ENCODE results near the gene EHD4. TPM values are rescaled to one million over a fixed set of nuclear protein-coding genes. Genes with fewer than 3 reads are reported as not detected.

Gene EHD4
- total RNA-seq, 3 donors from 2014 or later: 25.7 to 33.8 (median 27.6) TPM

DNA sequence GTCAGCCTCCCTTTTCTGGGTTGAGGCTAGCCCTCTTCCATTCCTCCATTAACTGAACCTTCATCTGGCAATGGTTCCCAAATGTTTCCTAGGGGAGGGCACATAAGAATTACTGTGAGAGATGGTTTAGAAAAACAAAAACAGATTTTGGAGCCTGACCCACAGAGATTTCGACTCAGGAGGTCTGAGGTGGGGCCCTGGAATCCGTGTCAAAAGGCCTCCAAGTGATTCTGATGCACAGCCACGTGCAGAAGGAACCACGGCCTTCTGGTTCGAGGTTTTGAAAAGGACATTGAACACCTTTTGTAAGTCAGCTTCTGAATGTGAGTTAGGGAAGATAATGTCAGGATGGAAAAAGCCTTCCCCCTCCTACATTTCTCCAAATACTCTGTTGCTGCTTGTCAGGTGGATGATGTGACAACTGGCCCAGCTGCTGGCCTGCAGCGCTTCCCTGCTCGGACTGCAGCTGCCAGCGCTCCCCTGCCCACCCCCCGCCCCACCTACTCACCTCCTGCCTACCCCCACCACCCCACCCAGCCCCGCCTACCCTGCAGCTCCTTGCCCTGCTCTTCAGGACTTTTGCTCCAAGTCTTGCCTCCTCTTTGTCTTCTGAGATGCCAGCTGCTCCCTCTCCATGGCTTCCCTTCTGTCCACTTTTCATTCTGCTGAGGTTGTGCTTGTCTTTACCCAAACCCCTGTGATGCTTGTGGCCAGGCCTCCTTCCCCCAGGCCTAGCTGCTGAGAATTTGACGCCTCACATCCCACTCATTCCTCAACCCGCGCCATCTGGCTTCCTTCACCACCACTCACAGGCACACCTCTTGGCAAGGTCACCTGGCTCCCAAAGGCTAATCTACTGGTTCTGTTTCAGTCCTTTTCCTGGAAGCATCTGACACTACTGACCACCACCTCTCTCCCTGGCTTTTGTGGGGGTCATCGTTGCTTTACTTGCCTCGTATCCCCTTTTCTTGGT, 6.6 kb downstream of the EHD4 start:
- Mint-ChIP-seq H3K4me3 (no peak overlapping the region), H3K9me3 (no peaks in the 10 kb centered on the region), H3K4me1 (ENCODE audit: low read depth) (peaks cover 57% of the 10 kb centered on the region), H3K27me3 (ENCODE audit: low read depth) (no peaks in the 10 kb centered on the region), H3K36me3 (ENCODE audit: insufficient read depth) (peaks cover 18% of the 10 kb centered on the region)
- ATAC-seq: no peak
- DNase-seq: no peak

DNA sequence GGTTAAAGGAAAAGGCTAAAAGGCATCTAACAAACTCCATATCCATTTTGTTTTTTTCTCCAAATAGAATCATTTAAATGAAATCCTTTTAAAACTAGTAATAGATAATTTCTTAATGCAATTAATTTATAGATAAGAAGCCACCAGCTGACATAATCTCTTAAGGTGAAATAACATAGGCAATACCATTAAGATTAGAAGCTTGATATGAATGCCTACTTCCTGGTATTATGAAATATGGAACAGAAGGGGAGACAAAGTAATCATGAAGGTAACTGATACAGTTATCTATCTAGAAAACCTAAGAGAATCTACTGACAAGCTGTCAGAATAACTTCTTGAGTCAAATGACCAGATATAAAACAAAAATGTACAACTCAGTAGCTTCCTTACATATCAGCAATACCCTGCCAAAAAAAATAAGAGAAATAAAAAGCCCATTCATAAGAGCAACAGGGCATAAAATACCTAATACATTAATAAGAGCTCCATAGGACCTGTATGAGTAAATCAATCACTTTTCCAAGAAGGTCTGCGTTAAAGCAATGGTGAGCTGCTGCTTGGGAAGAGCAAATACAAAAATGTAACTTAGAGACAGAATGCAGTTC, 10.7 kb downstream of the EHD4 start:
- Mint-ChIP-seq H3K36me3 (ENCODE audit: insufficient read depth) (peaks cover 22% of the 10 kb centered on the region), H3K9me3 (no peaks in the 10 kb centered on the region)

DNA sequence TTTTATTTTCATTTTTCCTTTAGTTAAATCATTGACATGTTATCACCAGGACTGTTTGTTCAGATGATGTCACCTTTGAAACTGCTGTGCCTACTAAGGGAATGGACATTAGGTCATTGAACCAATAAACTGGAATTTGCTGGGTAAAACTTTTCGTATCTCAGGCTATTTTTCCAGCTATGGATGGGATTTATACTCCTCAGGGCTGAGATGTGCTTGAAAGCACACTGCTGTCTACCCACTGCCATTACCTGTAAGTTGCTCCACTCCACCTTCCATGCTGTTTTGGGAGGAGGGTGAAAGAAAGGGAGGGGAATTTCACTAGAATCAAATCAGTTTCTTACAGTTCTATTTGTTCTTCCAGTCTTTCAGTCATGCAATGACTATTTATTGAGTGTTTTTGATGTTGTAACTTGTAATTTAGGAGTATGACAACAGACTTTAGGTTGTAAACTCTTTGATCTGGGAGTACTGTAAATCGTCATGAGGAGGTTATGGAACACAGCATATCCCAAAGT, 11.3 kb downstream of the EHD4 start:
- no peaks in the 10 kb centered on the region for H3K27me3 Mint-ChIP-seq (ENCODE audit: low read depth)
- no peak for ATAC-seq
- peaks cover 18% of the 10 kb centered on the region for H3K36me3 Mint-ChIP-seq (ENCODE audit: insufficient read depth)
- no peak overlapping the region for H3K4me3 Mint-ChIP-seq
- H3K4me1 Mint-ChIP-seq (ENCODE audit: low read depth): peaks cover 20% of the 10 kb centered on the region
- DNase-seq: no peak
- H3K9me3 Mint-ChIP-seq: no peaks in the 10 kb centered on the region

More for the DNA sequence above, 10.7 kb downstream of the EHD4 start:
- DNase-seq (no peak), ATAC-seq (no peak)
- Mint-ChIP-seq H3K27me3 (ENCODE audit: low read depth) (no peaks in the 10 kb centered on the region), H3K4me1 (ENCODE audit: low read depth) (peaks cover 27% of the 10 kb centered on the region), H3K4me3 (no peak overlapping the region)

DNA sequence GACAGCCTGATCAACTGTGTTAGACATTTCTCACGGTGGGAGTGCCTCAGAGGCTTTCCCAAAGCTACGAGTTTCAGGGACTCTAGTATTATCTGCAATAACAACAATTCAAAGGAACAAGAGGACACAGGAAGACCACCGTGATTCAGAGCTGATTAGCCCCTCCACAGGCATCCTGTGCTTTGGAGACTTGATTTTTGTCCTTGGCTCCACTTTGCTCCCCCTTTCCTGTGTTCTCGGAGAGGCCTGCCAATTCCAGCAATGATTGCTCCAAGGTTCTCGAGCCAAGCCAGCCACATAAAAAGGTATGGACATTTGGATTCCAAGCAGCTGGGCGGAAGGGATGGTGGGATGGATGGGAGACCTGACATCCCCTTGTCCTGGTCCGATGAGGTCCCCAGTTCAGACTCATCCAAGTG, 14.3 kb downstream of the EHD4 start:
- Mint-ChIP-seq H3K4me3 (no peak overlapping the region), H3K9me3 (no peaks in the 10 kb centered on the region), H3K36me3 (ENCODE audit: insufficient read depth) (peaks cover 17% of the 10 kb centered on the region), H3K27me3 (ENCODE audit: low read depth) (no peaks in the 10 kb centered on the region), H3K4me1 (ENCODE audit: low read depth) (peaks cover 18% of the 10 kb centered on the region)
- ATAC-seq: no peak
- no peak for DNase-seq

DNA sequence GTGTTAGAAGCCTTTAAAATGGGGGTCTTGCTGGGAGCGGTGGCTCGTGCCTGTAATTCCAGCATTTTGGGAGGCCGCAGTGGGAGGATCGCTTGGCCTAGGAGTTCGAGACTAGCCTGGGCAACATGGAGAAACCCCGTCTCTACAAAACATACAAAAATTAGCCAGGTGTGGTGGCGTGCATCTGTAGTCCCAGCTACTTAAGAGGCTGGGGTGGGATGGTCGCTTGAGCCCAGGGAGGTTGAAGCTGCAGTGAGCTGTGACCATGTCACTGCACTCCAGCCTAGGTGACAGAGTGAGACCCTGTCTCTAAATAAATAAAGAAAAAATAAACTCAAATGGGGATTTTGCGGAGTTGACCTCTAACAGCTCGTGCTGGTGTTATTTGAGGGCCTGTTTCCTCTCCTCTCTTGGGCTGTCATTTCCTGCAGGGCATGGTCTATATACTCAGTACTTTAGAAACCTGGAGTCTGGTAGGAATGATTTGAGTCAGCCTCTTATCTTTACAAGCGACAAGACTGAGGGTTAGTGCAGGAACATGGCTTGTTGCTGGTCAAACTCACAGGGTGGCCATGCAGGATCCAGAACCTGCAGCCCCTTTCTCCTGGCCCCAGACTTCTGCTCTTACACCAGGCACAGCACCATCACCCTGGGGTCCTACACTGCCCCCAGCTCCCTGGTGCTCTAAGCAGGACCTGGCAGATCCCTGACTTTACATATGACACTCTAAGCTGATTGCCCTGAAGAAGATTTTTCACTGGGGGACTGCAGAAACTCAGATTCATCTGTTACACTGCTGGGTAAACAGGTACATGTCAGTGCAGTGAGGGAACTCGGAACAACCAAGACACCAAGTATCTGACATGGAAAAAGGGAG, 15.1 kb downstream of the EHD4 start:
- Mint-ChIP-seq H3K27me3 (ENCODE audit: low read depth) (no peaks in the 10 kb centered on the region), H3K36me3 (ENCODE audit: insufficient read depth) (peaks cover 16% of the 10 kb centered on the region), H3K9me3 (no peaks in the 10 kb centered on the region), H3K4me3 (no peak overlapping the region), H3K4me1 (ENCODE audit: low read depth) (peaks cover 18% of the 10 kb centered on the region)
- ATAC-seq (peak; percentile 43 to 57), DNase-seq (no peak)

DNA sequence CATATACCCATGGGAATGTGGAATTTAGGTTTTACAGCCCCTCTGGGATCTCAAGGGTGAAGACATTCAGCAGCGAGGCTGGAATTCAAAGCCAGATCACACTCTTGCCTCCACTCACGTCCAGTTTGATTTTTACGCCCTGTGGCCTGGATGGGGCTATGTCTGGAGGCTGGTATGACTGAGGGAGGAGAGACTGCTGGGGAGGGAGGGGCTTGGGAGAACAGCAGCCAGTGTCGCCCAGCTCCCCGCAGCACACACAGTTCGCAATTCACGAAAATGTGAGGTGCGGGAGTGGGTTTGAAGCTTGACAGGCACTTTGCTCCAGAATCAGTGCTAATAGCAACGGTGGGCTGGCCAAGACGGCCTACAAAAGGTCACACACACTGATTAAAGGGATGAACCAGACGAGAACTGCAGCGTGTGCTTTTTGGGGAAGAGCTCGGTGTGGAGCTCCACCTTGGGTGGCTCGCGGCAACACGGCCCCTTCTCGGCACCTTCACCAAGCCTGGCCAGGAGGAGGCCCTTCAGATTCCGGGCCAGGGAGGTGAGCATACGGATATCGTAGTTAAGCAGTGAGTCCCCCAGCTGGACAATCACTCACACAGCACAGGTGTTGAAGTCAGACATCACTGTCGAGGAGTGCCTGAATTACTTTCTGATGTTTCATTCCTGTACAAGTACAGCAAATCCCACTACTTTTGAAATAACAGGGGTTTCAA, 16.4 kb downstream of the EHD4 start:
- no peak for ATAC-seq

DNA sequence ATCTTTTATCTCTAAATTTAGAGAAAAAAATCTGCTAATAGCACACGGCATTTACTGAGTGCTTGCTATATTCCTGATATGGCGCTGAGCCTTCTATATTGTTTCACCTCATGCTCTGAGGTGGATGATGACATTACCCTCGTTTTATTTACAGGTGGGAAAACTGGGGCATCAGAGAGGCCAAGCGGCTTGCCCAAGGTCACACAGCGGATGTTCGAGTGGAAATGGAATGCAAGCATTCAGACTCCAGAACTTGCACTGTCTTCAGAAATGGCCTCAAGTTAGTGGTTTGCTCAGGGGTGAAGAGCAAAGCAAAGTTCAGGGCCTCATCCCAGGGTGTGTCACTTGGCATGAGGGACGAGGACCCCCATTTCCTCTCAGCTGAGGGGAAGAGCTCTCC, 17.3 kb downstream of the EHD4 start:
- ATAC-seq (no peak), DNase-seq (no peak)
- Mint-ChIP-seq H3K4me1 (ENCODE audit: low read depth) (peaks cover 7% of the 10 kb centered on the region), H3K27me3 (ENCODE audit: low read depth) (no peaks in the 10 kb centered on the region), H3K36me3 (ENCODE audit: insufficient read depth) (peaks cover 18% of the 10 kb centered on the region), H3K9me3 (no peaks in the 10 kb centered on the region), H3K4me3 (no peak overlapping the region)

More for the DNA sequence above, 16.4 kb downstream of the EHD4 start:
- no peak for DNase-seq
- Mint-ChIP-seq H3K9me3 (no peaks in the 10 kb centered on the region), H3K36me3 (ENCODE audit: insufficient read depth) (peaks cover 14% of the 10 kb centered on the region), H3K27me3 (ENCODE audit: low read depth) (no peaks in the 10 kb centered on the region), H3K4me3 (no peak overlapping the region), H3K4me1 (ENCODE audit: low read depth) (peaks cover 8% of the 10 kb centered on the region)

DNA sequence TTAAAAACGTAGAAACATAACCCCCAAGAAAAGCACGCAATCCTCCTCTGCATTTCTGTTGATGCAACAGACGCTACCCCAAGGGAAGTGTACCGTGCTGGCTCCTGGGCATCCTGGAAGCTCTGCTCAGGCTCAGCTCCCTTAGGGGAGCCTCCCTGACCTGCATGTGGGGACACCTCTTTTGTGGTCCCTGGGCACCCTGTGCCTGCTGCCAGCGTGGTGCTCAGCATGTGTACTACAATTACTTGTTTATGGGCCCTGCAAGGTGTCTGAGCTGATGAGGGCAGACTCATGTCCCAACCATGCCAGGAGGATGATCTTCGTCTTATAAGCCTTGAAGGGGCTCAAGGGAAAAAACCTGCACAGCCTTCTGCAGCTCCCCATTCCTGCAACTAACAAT, 18.3 kb downstream of the EHD4 start:
- ATAC-seq: no peak
- peaks cover 14% of the 10 kb centered on the region for H3K36me3 Mint-ChIP-seq (ENCODE audit: insufficient read depth)
- H3K9me3 Mint-ChIP-seq: no peaks in the 10 kb centered on the region
- no peak overlapping the region for H3K4me3 Mint-ChIP-seq
- peaks cover 7% of the 10 kb centered on the region for H3K4me1 Mint-ChIP-seq (ENCODE audit: low read depth)
- no peaks in the 10 kb centered on the region for H3K27me3 Mint-ChIP-seq (ENCODE audit: low read depth)
- DNase-seq: no peak

DNA sequence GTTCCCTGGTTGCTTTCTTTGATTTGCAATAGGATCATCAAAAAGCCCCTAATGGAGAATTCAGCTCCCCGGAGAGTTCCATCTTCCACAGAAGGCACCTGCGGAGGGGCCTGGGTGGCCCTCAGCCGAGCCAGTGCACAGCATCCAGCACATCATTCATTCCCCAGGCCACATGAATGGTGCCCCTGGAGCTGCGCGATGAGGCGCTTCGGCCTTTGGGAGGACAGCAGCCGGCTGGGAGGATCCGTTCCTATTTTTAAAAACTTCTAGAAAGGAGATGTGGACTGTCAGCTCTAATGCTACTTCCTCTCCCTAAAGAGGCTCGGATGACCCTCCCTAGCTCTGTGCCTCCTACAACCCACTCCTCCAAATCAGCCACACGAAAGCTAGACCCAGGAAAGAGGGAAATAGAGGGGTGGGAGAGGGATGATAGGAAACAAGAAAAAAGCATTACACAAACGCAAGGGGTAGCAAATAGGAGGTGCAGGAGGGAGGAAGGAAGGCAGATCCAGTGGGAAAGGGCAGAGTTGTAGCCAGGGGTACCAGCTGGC, 20.3 kb downstream of the EHD4 start:
- H3K4me1 Mint-ChIP-seq (ENCODE audit: low read depth): no peaks in the 10 kb centered on the region
- H3K27me3 Mint-ChIP-seq (ENCODE audit: low read depth): no peaks in the 10 kb centered on the region
- no peak overlapping the region for H3K4me3 Mint-ChIP-seq
- DNase-seq: no peak
- H3K36me3 Mint-ChIP-seq (ENCODE audit: insufficient read depth): peaks cover 14% of the 10 kb centered on the region
- ATAC-seq: no peak
- no peaks in the 10 kb centered on the region for H3K9me3 Mint-ChIP-seq

DNA sequence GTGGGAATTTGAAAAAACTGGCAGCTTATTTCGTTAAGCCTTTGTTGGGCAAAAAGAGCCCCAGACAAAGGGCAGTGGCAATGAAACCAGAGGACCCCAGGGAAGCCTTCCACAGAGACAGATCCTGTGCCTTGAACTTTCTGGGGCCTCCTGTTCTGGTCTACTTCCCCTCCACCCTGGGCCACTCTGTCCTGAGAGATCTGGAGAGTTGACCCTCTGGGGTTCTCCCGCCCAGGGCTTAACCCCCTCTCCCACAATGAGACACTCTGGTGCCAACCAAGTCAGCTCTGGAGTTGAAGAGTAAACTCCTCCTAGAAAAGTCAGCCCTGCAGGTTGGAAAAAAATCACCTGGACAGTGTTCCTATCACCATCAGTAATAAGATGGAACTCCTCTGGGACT, 20.8 kb downstream of the EHD4 start:
- Mint-ChIP-seq H3K36me3 (ENCODE audit: insufficient read depth) (peaks cover 14% of the 10 kb centered on the region), H3K4me1 (ENCODE audit: low read depth) (no peaks in the 10 kb centered on the region), H3K27me3 (ENCODE audit: low read depth) (no peaks in the 10 kb centered on the region), H3K9me3 (no peaks in the 10 kb centered on the region), H3K4me3 (no peak overlapping the region)
- no peak for DNase-seq
- ATAC-seq: no peak

DNA sequence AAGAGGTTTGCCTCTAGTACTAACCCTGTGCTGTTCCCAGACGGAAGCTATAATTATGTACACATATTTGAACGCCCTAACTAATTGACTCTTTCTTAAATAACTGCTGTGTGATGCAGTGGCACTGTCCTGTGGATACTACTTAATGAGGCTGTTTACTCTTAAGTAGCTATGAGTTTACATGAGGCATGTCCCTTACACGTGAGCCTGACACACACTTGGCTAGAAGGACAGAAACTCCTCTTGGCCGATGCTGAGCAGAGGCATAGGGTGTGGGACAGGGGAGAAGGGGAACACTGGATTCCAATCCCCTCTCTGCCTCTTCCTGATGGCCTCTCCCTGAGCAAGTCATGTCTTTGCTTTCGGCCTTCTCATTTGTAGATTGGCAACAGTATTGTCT, 21.9 kb downstream of the EHD4 start:
- Mint-ChIP-seq H3K4me3 (no peak overlapping the region), H3K4me1 (ENCODE audit: low read depth) (no peaks in the 10 kb centered on the region), H3K27me3 (ENCODE audit: low read depth) (no peaks in the 10 kb centered on the region), H3K36me3 (ENCODE audit: insufficient read depth) (peaks cover 14% of the 10 kb centered on the region), H3K9me3 (no peaks in the 10 kb centered on the region)
- ATAC-seq (no peak), DNase-seq (no peak)

DNA sequence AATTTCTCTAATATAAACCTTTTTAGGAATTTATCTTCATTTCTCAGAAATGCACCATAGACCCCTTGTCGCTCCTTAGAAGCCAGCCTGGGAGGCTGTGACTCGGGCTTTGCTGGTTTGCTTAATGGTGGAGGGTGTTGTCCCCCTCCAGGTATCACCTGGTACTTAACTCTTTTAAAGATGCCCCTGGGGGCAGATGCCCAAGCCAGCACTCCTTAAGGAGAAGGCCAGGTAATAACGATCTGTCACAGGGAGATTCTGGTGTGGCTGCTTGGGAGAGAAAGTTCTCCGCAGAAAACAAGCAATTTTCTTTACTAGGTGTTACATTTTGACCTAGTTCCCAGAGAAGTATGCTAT, 22.3 kb downstream of the EHD4 start:
- Mint-ChIP-seq H3K36me3 (ENCODE audit: insufficient read depth) (peaks cover 14% of the 10 kb centered on the region), H3K27me3 (ENCODE audit: low read depth) (no peaks in the 10 kb centered on the region), H3K4me3 (no peak overlapping the region), H3K4me1 (ENCODE audit: low read depth) (no peaks in the 10 kb centered on the region), H3K9me3 (no peaks in the 10 kb centered on the region)
- no peak for DNase-seq
- ATAC-seq: no peak

DNA sequence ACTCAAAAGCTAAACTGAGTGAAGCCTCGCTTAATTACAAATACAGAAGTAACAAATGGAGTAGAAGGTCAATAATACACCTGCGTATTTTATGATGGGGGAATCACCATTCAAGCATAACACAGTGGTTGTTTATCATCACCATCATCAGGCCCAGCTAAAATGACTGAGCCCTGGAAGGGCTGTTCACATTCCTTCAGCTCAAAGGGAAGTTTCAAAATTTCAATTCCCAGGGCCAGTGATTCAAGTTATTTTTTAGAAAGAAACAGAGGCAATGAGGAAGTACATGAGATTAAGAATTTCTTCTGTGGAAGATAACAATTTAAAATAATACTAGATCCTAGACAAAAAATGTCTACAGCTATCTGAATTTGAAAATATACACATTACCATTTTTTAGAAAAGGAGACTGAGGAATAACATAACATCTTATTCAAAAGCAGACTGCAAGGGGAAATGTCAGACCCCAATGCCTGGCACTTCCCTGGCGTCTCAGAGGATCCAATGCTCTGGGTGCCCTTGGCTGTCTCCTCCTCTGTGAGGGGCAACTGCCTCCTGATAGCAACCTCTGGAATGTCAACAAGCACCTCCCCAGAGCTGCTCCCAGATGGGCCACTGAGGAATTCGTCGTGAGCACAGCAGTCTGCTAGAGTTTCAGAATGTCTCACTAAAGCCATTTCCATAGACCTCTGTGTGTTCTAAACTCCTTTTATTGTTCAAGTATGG, 22.8 kb downstream of the EHD4 start:
- H3K36me3 Mint-ChIP-seq (ENCODE audit: insufficient read depth): peaks cover 14% of the 10 kb centered on the region
- H3K27me3 Mint-ChIP-seq (ENCODE audit: low read depth): no peaks in the 10 kb centered on the region
- H3K4me1 Mint-ChIP-seq (ENCODE audit: low read depth): no peaks in the 10 kb centered on the region
- ATAC-seq: no peak
- no peak overlapping the region for H3K4me3 Mint-ChIP-seq
- no peaks in the 10 kb centered on the region for H3K9me3 Mint-ChIP-seq
- no peak for DNase-seq
